NOMO-1 treated with DMSO at 0.1 percent for 48 hours (cell line): ENCODE results near the gene PLXNA1.

Experiments used
- DNase-seq: peaks from one replicate; lab custom pipeline; 2025; ENCODE audit not compliant: unreplicated experiment; lab: John Stamatoyannopoulos, UW

The PLXNA1 gene

GRCh38 chr3:127001486-127002194, 18.7 kb downstream of the PLXNA1 start:
- no peak for DNase-seq

- DNase-seq: no peak
Measured at GRCh38 chr3:127002195-127003174, 19.6 kb downstream of the PLXNA1 start.

DNA sequence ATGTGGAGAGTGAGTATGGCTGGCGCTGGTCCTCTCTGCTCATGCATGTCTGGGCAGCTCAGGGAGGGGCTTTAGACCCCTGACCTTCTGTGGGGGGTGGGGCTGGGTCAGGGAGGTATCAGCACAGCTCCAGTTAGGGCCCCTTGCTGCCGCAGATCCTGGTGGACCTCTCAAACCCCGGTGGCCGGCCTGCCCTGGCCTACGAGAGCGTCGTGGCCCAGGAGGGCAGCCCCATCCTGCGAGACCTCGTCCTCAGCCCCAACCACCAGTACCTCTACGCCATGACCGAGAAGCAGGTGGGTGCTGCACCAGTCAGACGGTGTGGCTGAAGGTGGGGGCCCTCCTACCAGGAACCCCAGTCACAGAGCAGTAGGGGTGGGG, 20.2 kb downstream of the PLXNA1 start:
- DNase-seq: no peak

DNA sequence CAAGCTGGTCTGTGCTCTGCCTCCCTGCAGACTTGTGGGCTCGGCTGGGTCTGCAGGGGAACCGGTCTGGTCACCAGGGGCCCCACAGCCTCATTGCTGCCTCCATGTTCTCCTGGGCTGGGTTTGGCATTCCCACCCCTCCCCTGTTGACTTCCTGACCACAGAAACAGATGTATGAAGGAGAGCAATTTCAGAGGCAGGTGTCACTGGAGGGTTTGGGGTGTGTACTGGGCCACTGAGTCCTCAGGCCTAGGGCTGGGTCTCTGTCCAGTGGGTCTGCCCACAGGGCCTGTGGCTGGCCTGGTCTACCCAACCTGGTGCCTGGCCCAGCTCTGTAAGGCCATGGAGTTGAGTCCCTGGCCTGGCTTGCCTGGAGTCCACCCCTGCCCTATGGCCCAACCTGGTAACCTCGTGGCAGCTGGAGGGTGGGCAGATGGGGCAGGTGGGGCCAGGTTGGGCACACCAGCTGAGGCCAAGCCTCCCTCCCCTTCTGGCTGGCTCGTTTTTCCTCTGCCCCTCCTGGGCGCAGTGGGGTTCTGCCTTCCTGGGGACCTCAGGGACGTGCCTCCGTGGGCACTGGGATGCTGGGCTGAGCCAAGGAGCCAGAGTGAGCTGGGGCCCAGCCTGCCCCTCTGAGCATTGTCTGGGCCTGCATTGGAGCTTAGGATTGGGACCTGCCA, 20.8 kb downstream of the PLXNA1 start:
- DNase-seq: no peak

DNA sequence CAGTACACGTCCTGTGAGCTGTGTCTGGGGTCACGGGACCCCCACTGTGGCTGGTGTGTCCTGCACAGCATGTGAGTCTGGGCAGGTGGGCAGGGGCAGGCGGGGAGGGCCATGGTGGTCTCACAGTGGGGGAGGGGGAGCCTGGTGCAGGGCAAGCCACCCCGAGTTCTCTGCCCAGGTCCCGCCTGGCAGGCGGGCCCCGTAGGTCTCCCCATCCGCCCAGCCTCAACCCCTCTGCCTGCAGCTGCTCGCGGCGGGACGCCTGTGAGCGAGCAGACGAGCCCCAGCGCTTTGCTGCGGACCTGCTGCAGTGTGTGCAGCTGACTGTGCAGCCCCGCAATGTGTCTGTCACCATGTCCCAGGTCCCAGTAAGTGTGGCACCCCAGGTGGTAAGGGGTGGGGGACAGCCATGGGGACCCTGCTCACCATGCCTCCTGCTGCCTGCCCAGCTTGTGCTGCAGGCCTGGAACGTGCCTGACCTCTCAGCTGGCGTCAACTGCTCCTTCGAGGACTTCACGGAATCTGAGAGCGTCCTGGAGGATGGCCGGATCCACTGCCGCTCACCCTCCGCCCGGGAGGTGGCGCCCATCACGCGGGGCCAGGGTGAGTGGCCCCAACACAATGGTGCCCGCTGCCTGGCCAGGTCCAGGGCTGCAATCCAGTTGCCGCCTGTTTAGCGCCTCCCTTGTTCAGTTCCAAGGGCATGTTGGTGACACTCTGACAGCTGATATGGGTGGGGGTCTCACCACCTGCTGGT, 21.9 kb downstream of the PLXNA1 start:
- DNase-seq: no peak

GRCh38 chr3:127005864-127006500, 23.1 kb downstream of the PLXNA1 start:
- DNase-seq: no peak

DNA sequence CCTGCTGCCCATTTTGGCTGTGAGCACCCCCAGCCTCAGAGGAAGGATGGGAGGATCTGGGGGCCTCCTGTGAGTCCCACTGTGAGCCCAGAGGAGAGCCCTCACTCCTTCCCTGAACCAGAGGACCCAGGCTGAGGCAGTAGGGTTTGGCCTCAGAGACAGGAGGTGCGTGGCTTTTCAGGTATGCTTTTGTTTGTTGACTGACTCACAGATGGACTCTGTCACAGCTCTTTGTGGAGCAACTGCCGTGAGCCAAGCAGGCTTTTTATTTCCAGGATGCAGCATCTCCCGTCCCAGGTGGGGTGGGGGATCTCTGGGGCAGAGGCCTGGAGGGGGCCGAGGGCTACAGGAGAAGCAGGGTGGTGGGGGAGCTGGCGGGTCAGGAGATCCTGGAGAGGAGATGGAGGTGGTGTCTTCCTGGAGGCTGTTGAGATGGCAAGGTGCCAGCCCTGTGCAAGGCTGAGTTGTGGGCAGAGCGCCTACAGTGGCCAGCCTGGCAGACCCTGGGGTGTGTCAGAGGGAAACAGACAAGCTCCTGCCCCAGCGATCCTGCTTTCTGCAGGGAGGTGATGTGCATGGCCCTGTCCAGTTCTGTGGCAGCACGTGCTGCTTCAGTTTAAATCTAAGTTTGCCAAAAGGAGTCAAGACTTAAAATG, 24.0 kb downstream of the PLXNA1 start:
- DNase-seq: no peak

GRCh38 chr3:127008236-127008635, 25.3 kb downstream of the PLXNA1 start:
- DNase-seq: no peak

GRCh38 chr3:127009531-127009930, 26.6 kb downstream of the PLXNA1 start:
- DNase-seq: no peak

DNA sequence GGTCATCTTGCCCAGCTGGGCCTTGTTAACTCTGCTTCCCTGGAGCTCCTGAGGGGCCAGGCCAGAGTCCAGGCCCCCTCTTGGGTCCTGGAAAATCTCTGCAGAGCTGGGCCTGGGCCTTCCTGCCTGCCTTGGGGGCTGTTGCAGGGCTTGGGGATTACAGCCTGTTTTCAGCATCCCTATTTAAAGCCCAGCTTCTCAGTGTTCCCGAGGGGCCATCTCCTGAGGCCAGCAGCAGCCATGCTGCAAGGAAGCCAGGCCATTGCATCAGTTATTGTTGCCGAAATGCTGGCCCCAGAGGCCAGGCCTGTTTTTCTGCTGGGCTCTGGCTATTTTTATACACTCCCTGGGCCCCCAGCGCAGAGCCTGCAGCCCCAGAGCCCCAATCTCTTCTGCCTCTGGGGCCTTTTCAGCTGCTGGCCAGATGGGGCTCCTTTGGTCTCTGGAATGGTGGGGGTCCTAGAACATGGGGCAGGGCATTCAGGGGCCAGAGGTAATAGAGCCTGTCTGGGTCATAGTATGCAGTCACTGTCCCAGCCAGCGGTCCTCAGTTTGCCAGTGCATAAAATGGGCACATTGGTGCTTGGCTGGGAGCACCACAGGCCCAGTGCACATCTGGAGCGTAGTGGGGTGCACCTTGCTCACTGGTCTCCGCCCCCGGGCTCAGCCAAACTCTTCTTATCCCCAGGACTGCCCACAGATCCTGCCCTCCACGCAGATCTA, 28.5 kb downstream of the PLXNA1 start:
- DNase-seq: no peak

- DNase-seq: no peak
Measured at GRCh38 chr3:127012091-127012490, 29.2 kb downstream of the PLXNA1 start.

DNA sequence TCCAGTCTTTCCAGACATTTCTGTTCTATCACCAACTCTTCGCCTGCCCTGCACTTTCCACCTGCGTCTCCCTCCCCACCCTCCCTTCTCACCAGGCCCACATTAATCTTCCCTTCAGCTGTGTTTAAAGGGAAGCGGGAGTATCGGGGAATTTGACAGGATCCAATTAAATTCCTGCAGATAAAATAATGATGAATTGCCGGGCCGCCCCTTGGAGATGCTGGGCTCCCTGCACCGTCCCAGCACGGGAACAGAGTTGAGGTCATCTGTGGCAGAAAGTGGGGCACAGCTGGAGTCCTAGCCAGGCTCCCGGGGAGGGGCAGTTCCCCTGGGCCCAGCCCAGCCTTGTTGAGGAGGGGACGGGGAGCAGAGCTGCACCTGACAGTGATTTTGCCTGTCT, 30.3 kb downstream of the PLXNA1 start:
- DNase-seq: no peak

DNA sequence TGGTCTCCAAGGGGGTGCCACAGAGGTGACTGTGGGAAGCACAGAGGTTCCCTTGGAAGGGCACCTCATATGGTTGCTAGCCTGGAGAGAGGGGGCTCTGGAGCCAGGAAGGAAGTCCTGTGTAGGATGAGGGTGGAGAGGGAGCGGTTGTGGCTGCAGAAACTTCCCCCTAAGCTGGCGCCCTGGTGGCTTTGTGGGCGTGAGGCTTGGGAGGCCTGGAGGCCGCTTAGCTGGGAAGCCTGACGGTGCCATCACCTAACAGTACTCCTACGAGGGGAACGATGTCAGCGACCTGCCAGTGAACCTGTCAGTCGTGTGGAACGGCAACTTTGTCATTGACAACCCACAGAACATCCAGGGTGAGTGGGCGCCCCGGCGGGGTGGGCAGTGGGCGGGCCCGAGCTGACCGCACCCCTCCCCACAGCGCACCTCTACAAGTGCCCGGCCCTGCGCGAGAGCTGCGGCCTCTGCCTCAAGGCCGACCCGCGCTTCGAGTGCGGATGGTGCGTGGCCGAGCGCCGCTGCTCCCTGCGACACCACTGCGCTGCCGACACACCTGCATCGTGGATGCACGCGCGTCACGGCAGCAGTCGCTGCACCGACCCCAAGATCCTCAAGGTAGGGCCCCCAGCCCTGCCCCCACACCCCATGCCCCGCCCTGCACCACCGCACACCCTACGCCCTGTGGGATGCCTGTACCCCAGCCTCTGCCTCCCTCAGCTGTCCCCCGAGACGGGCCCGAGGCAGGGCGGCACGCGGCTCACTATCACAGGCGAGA, 31.0 kb downstream of the PLXNA1 start:
- no peak for DNase-seq

DNA sequence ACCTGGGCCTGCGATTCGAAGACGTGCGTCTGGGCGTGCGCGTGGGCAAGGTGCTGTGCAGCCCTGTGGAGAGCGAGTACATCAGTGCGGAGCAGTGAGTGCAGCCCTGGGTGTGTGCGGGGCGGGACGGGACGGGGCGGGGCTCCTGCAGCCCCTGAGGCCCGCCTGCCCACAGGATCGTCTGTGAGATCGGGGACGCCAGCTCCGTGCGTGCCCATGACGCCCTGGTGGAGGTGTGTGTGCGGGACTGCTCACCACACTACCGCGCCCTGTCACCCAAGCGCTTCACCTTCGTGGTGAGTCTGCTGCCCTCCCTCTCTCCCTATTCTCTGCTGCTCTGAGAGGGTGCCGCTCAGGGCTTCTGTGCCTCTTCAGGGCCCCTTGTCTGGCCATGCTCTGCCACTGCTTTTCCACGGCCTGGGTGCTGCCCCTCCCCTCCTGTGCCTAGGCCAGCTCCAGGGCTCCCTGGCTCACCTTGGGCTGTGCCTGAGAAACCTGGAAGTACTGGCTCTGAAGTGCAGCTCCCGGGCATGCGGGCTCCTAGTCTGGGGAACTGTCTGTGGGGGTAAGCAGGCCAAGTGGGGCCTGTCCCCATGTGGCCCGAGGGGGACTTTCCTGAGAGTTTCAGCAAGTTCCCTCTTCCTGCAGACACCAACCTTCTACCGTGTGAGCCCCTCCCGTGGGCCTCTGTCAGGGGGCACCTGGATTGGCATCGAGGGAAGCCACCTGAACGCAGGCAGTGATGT, 31.8 kb downstream of the PLXNA1 start:
- no peak for DNase-seq

- DNase-seq: no peak
Measured at GRCh38 chr3:127015282-127016042, 32.5 kb downstream of the PLXNA1 start.

DNA sequence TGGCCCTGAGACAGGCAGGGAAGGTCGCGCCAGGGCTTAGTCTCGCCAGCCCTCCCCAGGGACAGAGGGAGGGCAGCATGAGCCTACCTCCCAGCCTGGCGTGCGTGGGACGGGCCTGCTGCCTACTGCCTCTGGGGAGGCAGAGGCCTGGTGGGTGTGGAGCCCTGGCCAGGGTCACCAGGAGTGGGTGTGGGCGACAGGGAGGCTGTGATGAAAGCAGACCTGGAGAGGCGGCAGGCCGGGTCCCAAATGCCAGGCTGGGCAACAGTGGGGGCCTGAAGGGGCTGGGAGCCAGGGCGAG, 33.1 kb downstream of the PLXNA1 start:
- no peak for DNase-seq

DNA sequence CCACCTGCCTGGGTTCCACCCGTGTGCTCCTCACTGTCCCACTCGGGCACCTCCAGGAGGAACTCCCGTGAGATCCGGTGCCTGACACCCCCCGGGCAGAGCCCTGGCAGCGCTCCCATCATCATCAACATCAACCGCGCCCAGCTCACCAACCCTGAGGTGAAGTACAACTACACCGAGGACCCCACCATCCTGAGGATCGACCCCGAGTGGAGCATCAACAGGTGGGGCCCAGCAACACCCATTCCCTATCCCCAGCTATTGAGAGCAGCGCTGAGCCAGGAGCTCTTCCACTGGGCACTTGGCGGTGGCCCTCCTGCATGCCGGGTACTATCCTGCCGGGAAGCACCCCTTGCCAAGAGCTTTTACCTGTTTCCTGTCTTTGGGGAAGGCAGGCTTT, 33.5 kb downstream of the PLXNA1 start:
- no peak for DNase-seq
